Stimulated activated naive CD8-positive, alpha-beta T cell treated with anti-CD3 and anti-CD28 coated beads, Interleukin-15, Interleukin-2, amounts not matched to agents 100 U/mL and 50 U/mL, for 24 hours (primary cell): ENCODE results near the gene CNGB1.
"Not testable (repeated sequence)": the region's sequence is repeated elsewhere in the genome, so short reads cannot be mapped to it uniquely, and the experiment has no call there.

Experiments used
- ATAC-seq: fragments of 150-1000 bp; cut with Tn5 transposase; one replicate; pipeline ENCODE4 v1.10.0; 2021
- DNase-seq: peaks from one replicate; pipeline ENCODE4 v3.0.0; 2021

The CNGB1 gene

GRCh38 chr16:57855188-57855587 is 115.7 kb downstream of the CNGB1 start:
- DNase-seq (no peak), ATAC-seq (no peak)

GRCh38 chr16:57852189-57852588 is 118.7 kb downstream of the CNGB1 start:
- no peak for ATAC-seq
- DNase-seq, result no peak

GRCh38 chr16:57848181-57848580 is 122.7 kb downstream of the CNGB1 start:
- DNase-seq (no peak), ATAC-seq (no peak)

GRCh38 chr16:57846931-57847330 is 124.0 kb downstream of the CNGB1 start:
- ATAC-seq, DNase-seq: not testable (repeated sequence)

GRCh38 chr16:57846078-57846697 is 124.7 kb downstream of the CNGB1 start:
- DNase-seq (no peak), ATAC-seq (no peak)

- ATAC-seq, result no peak
- no peak for DNase-seq
Observed at GRCh38 chr16:57845115-57845514, 125.8 kb downstream of the CNGB1 start.

GRCh38 chr16:57844416-57845030 is 126.4 kb downstream of the CNGB1 start:
- DNase-seq, result no peak

GRCh38 chr16:57843400-57843799 is 127.5 kb downstream of the CNGB1 start:
- no peak for ATAC-seq
- DNase-seq, result no peak

More at GRCh38 chr16:57844416-57845030, 126.4 kb downstream of the CNGB1 start:
- no peak for ATAC-seq

- ATAC-seq (no peak), DNase-seq (no peak)
Observed at GRCh38 chr16:57842601-57843000, 128.3 kb downstream of the CNGB1 start.

- DNase-seq (no peak), ATAC-seq (no peak)
Observed at GRCh38 chr16:57840833-57841232, 130.1 kb downstream of the CNGB1 start.

- DNase-seq (no peak), ATAC-seq (no peak)
Observed at GRCh38 chr16:57838161-57838560, 132.8 kb downstream of the CNGB1 start.

GRCh38 chr16:57837305-57838125 is 133.4 kb downstream of the CNGB1 start:
- DNase-seq (no peak), ATAC-seq (no peak)

- DNase-seq, ATAC-seq: not testable (repeated sequence)
Observed at GRCh38 chr16:57835439-57835838, 135.5 kb downstream of the CNGB1 start.

GRCh38 chr16:57834936-57835335 is 136.0 kb downstream of the CNGB1 start:
- DNase-seq (no peak), ATAC-seq (no peak)
